DMS 273 (cell line): ENCODE measurements around the gene CXADR.

ENCODE experiments used
- DNase-seq: peaks from one replicate; lab custom pipeline; 2025; ENCODE audit not compliant: unreplicated experiment; lab: John Stamatoyannopoulos, UW

CXADR gene

GRCh38 chr21:17585875-17586450 is 73.1 kb downstream of the CXADR start:
- DNase-seq: peak; percentile 77

DNA sequence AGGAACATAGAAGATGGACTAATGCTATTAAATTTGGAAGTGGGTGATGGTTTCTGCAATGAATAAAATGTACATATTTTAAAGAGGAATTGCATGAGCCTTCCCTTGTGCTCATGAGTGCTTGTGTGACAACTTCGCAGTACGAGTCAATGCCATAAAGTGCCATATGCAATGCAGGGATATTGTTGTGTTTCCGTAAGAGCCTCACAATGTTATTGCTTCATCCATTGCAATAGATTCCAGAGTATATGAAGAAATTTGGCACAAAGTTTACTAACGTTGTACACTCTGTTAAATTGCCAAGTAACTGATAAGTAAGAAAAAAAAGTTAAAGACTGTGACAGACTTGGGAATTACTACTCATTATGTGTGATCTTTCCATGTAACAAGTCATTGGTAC is 77.6 kb downstream of the CXADR start:
- DNase-seq: no peak

- no peak for DNase-seq
These were observed 84.8 kb downstream of the CXADR start for GRCh38 chr21:17597680-17598079.

- no peak for DNase-seq
These were observed 85.6 kb downstream of the CXADR start for GRCh38 chr21:17598437-17598836.

- no peak for DNase-seq
These were observed 90.0 kb downstream of the CXADR start for GRCh38 chr21:17602874-17603273.

GRCh38 chr21:17607684-17608083 is 94.8 kb downstream of the CXADR start:
- DNase-seq: peak; percentile 14

GRCh38 chr21:17609681-17610080 is 96.8 kb downstream of the CXADR start:
- DNase-seq: no peak

- peak; percentile 26 for DNase-seq
These were observed 98.1 kb downstream of the CXADR start for GRCh38 chr21:17610911-17611310.

- peak; percentile 91 for DNase-seq
These were observed 98.7 kb downstream of the CXADR start for GRCh38 chr21:17611414-17612022.

DNA sequence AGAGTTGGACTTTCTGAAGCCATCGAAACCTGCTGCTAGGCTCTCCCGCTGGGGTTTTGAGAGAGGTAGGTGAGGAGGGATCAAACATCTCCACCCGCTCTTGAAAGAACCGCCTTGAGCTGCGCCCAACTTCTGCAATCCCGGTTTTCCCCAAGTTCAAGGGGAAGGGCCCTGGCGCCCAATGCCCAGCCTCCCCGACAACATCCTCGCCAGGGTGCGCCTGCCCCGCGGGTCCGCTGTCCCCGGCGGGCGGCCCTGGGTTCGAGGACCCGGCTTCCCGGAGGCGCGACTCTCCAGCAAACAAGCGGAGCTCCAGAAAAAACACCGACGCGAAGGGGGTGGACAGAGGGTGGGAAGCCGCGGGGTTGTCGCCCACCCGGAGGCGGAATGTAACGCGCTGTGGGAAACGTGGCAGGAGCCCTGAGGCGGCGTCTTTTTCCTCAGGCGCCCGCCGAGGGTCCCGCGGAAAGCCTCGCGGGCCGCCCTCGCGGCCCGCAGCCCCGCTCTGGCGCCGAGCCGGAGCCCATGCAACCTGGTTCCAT is 99.3 kb downstream of the CXADR start:
- peak; percentile 68 for DNase-seq

DNA sequence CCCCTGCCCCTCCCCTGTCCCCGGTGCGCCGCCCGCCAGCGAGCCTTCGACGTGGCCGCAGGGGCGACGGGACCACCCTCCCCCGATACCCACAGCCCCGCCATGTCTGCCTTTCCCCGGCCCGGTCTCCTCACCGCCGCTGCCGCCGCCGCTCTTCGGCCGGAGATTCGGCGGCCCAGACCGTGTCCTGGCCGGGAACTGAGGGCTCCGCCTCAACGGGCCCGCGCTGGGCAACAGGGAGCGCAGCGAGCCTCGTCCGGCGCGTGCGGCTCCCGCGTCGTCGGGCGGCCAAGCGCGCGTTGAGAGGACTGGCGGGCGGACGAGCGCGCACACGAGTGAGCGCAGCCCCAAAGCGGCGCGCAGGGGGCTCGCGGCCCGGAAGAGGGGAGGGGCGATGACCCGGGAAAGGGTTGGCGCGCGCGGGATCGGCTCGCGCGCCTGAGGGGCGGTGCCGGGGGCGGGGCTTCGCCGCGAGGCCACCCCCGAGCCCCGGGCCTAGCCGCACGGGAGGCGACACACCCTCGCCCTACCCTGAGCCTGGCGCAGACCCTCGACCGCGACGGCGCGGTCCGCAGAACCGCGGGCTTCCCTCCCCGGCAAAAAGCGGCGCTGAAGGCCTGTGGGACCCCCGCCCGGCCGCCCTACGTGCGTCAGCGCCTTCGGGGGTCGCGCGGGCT is 99.9 kb downstream of the CXADR start, which contains the start of gene BTG3:
Gene BTG3 (minus strand): TSS at position 337 of the 677 bp plus-strand sequence. CDS start 3,757 bp downstream, outside the sequence.
- peak; percentile 94 for DNase-seq

- DNase-seq: peak; percentile 63
These were observed 100.4 kb downstream of the CXADR start for GRCh38 chr21:17613242-17613676.

DNA sequence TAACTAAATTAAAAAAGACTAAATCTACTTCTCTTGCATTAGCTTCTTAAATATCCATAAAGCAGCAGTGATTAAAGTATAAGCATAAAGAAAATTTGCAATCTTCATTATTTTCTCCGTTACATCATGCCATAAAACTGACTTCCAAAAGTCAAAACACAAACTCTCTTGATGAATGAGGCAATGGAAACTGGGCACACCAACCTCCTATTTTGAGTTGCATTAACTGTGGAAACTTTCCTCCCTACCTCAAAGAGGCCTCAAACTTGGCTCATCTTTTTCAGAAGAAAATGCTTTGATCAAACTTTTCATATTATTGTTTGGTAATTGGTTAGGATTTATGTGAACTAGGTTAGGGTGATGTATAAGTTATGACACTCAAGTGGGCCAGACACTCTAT is 104.0 kb downstream of the CXADR start:
- no peak for DNase-seq

GRCh38 chr21:17622018-17622417 is 109.2 kb downstream of the CXADR start:
- DNase-seq: peak; percentile 4

DNA sequence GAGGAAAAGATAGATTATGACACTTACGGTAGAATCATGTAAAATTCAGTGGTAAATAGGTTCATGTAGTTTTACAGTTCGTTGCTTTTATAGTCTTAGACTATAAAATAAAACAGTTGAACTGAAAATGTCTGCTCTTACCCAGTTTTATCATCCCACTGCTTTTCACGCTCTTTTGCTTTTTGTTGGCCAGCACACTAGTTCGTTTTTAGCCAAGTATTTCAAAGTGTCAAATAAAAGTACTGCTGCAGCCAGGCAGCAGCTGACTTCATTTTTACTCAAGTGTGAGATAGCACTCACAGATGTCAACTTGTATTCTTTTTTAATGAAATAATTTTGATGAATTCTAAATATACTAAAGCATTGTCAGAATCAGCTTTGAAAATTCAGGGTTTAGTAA is 118.4 kb downstream of the CXADR start:
- no peak for DNase-seq

DNA sequence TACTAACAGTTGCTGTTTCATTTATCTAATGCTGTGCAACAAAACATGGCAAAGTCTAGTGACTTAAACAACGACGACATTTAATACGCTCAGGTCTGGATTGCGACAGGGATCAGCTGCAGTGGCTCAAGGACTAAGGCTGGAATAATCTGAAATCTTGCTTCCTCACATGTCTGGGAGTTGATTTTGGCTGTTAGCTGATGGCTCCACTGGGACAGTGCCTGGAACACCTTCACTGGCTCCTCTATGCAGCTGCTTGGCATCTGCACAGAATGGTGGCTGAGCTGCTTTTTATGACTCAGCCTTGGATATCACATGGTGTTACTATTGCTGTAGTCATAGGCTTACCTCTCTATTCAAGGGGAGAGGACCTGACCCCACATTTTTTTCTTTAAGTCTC is 123.9 kb downstream of the CXADR start:
- DNase-seq: no peak

GRCh38 chr21:17640821-17641220 is 128.0 kb downstream of the CXADR start:
- no peak for DNase-seq
